Measurements from ENCODE around the gene ZSWIM5.
"Not testable (repeated sequence)": the region's sequence is repeated elsewhere in the genome, so short reads cannot be mapped to it uniquely, and the experiment has no call there.

The ZSWIM5 gene

DNA sequence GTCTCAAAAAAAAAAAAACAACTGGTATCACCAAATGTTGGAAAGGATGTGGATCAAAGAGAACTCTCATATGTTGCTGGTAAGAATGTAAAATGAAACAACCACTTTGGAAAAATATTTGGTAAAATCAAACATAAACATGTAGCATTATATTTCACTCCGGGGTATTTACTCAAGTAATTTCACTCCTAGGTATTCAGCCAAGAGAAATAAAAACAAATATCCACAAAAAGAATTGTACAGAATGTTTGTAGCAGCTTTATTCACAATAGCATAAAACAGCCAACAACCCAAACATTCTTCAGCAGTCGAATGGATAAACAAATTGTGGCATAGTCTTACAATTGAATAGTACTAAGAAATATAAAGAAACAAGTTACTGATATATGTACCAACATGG, 32.4 kb upstream of the ZSWIM5 start:
- no peak overlapping the region for H3K4me3 ChIP-seq (ENCODE audit: low read length)
- TF ChIP-seq, protein P1, sequence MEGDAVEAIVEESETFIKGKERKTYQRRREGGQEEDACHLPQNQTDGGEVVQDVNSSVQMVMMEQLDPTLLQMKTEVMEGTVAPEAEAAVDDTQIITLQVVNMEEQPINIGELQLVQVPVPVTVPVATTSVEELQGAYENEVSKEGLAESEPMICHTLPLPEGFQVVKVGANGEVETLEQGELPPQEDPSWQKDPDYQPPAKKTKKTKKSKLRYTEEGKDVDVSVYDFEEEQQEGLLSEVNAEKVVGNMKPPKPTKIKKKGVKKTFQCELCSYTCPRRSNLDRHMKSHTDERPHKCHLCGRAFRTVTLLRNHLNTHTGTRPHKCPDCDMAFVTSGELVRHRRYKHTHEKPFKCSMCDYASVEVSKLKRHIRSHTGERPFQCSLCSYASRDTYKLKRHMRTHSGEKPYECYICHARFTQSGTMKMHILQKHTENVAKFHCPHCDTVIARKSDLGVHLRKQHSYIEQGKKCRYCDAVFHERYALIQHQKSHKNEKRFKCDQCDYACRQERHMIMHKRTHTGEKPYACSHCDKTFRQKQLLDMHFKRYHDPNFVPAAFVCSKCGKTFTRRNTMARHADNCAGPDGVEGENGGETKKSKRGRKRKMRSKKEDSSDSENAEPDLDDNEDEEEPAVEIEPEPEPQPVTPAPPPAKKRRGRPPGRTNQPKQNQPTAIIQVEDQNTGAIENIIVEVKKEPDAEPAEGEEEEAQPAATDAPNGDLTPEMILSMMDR (conservative IDR thresholded peaks at IDR 0.05; ENCODE audit: low read depth, low read length), result no peak
- no peak for DNase-seq (ENCODE audit: low read depth)

DNA sequence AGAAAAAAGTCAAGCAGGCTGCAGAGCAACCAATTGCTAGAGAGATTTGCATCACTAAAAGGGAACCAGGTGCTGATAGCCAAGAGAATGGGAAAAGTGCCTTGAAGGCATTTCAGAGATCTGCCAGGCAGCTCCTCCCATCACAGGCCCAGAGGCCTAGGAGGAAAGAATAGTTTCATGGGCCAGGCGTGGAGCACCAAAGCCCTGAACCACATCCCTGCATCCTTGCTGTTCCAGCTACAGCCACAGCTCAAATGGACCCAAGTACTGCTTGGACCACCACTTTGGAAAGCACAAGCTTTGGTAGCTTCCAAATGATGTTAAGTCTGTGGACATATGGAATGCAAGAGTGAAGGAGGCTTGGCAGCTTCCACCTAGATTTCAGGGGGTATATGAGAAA, 29.7 kb upstream of the ZSWIM5 start:
- TF ChIP-seq, protein P1 (conservative IDR thresholded peaks at IDR 0.05; ENCODE audit: low read depth, low read length), result no peak
- H3K4me3 ChIP-seq (ENCODE audit: low read length), result no peak overlapping the region
- DNase-seq (ENCODE audit: low read depth), result no peak

DNA sequence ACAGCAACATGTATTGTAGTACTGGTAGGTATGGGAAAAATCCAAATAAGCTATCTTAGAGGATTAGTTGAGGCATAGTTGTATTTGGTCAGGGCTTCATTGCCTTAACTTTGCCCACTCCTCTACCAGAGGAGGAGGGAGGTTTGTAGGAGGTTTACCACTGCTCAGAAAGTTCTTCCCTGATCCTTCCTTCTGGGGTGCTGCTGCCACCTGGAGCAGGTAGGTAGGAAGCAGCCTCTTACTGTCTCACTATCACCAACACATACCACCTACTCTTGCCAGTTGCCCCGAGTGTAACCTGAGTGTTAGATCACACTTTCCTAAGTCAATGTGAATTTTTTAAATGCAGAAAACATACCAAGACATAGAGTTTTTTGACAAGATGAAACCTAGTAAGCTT, 24.1 kb upstream of the ZSWIM5 start:
- no peak for DNase-seq (ENCODE audit: low read depth)
- TF ChIP-seq, protein P1 (conservative IDR thresholded peaks at IDR 0.05; ENCODE audit: low read depth, low read length), result no peak
- H3K4me3 ChIP-seq (ENCODE audit: low read length), result no peak overlapping the region

DNA sequence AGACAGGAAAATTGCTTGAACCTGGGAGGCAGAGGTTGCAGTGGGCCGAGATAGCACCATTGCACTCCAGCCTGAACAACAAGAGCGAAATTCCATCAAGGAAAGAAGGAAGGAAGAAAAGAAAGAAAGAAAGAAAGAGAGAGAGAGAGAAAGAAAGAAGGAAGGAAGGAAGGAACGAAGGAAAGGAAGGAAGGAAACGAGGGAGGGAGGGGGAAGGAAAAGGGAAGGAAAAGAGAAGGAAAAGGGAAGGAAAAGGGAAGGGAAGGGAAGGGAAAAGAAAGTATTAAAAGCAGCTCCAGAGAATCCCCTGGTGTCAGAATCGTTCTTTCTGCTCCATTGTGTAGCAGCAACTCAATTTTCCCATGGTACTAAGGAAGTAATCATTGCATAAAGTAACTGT, 19.2 kb upstream of the ZSWIM5 start:
- no peak for DNase-seq (ENCODE audit: low read depth)

DNA sequence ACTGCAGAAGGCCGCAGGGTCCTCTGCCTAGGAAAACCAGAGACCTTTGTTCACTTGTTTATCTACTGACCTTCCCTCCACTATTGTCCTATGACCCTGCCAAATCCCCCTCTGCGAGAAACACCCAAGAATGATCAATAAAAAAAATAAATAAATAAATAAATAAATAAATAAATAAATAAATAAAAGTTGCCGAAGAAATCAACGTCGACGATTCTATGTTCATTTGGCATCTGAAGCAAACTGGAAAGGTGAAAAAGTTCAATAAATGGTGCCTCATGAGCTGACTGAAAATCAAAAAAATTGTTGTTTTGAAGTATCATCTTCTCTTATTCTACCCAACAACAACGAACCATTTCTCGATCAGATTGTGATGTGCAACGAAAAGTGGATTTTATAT, 17.3 kb upstream of the ZSWIM5 start:
- H3K4me3 ChIP-seq (ENCODE audit: low read length); DNase-seq (ENCODE audit: low read depth): not testable (repeated sequence)

More for the DNA sequence above, 19.2 kb upstream of the ZSWIM5 start:
- no peak overlapping the region for H3K4me3 ChIP-seq (ENCODE audit: low read length)
- TF ChIP-seq, protein P1 (conservative IDR thresholded peaks at IDR 0.05; ENCODE audit: low read depth, low read length), result no peak

DNA sequence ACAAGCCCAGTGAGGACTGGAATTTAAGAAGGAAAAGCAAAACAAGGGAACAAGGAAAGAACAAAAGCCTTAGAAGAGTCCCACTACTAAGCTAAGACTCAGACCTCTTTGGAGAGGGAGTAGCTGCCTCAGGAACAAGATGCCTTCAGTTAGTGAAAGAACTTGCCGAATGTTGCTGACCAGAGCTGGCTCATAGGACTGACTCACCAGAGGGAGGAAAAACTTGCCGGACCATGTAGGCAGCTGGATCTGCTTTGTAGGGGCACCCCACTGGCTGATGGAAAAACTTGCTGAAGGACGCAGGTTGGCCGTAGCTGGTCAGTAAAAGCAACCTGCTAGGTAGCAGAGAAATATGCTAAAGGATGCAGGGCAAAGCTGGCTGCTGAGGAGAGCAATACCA, 15.3 kb upstream of the ZSWIM5 start:
- no peak for DNase-seq (ENCODE audit: low read depth)
- TF ChIP-seq, protein P1 (conservative IDR thresholded peaks at IDR 0.05; ENCODE audit: low read depth, low read length), result no peak
- no peak overlapping the region for H3K4me3 ChIP-seq (ENCODE audit: low read length)

DNA sequence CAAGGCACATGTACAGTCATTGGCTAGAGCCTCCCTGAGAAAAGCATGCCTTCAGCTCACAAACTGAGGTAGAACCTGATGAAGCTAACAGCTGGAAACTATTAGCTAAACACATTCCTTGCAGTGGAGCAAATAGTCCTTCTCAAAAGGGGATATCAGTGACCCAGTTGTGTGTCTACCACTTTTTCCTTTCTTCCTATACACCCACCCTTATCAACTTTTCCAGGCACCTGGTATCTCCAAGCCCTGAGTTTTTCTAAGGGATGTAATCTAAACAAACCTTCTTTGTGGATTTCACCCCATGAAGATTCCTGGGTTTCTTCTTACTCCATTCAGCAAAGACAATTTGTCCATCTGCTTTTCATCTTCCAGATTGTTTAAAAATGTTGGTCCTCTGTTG, 10.5 kb upstream of the ZSWIM5 start:
- TF ChIP-seq, protein P1 (conservative IDR thresholded peaks at IDR 0.05; ENCODE audit: low read depth, low read length), result no peak
- DNase-seq (ENCODE audit: low read depth), result no peak
- H3K4me3 ChIP-seq (ENCODE audit: low read length), result no peak overlapping the region

DNA sequence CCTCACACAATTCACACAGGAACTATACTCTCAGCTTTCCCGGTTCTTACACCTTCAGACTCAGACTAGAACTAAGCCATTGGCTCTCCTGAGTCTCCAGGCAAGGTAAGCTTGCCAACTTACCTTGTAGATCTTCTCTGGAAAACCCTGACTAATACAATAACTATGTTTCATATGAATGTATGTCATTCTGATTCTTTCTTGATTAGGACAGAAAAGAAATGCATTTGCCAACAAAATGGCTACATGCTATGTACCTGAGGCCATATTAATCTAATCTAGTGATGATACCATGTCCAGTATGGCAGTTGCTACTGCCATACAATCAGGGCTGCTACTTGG, 9.8 kb upstream of the ZSWIM5 start:
- TF ChIP-seq, protein P1 (conservative IDR thresholded peaks at IDR 0.05; ENCODE audit: low read depth, low read length), result no peak
- no peak overlapping the region for H3K4me3 ChIP-seq (ENCODE audit: low read length)
- DNase-seq (ENCODE audit: low read depth), result no peak
